Suprapubic skin (tissue), 4 donors: ENCODE results near the gene KLHL29. TPM values are rescaled to one million over a fixed set of nuclear protein-coding genes. Genes with fewer than 3 reads are reported as not detected.

Experiments used
- DNase-seq, 2 donors: peaks; one replicate each; pipeline ENCODE4 v3.0.0-alpha.2; 2019; ENCODE audit warnings: low spot score in 2 of 2
- H3K27ac ChIP-seq: fragments of 200-600 bp; sonication (generic); one replicate; pipeline ENCODE4 v1.5.1; 2019
- H3K27me3 ChIP-seq: fragments of 200-600 bp; sonication (generic); one replicate; pipeline ENCODE4 v1.5.1; 2019
- H3K36me3 ChIP-seq: fragments of 200-600 bp; sonication (generic); one replicate; pipeline ENCODE4 v1.5.1; 2019
- H3K4me1 ChIP-seq: fragments of 200-600 bp; sonication (generic); one replicate; pipeline ENCODE4 v1.5.1; 2019
- H3K4me3 ChIP-seq: fragments of 200-600 bp; sonication (generic); one replicate; pipeline ENCODE4 v1.5.1; 2019; ENCODE audit warnings: mild to moderate bottlenecking
- H3K9me3 ChIP-seq: fragments of 200-600 bp; sonication (generic); one replicate; pipeline ENCODE4 v1.5.1; 2019
- EP300 ChIP-seq: sonication (generic); formaldehyde crosslinking; IDR thresholded peaks from one replicate; pipeline ENCODE4 v1.6.1; 2017; ENCODE audit warnings: antibody characterized with exemption
- POLR2A ChIP-seq, 2 donors: fragments of 450-650 bp; IDR thresholded peaks; one replicate each; pipeline ENCODE4 v1.6.1; 2017; ENCODE audit warnings: antibody characterized with exemption in 2 of 2, mild to moderate bottlenecking in 2 of 2, moderate library complexity in 2 of 2
- POLR2AphosphoS5 ChIP-seq, 3 donors: sonication (generic); formaldehyde crosslinking; IDR thresholded peaks; one replicate each; pipeline ENCODE4 v1.6.1; 2017; ENCODE audit warnings: antibody characterized with exemption in 3 of 3
- WGBS: methylation state at CpG from one replicate; pipeline ENCODE4 v1.1.5; 2018; 5-methylcytosine and 5-hydroxymethylcytosine counted together
- total RNA-seq, 4 donors: library from RNA; depleted of rRNA; stranded (reverse); fragments of >200 nt; gene quantifications; one replicate each; pipeline ENCODE4 v1.1.0, GENCODE V29; 2016
- TF ChIP-seq, protein P1 (sequence below), 2 donors: fragments of 200-600 bp in 1 of 2; fragments of 450-650 bp in 1 of 2; sonication (generic) in 1 of 2; IDR thresholded peaks; one replicate each; pipeline ENCODE4 v1.5.1; 2016 to 2019; ENCODE audit warnings: antibody characterized with exemption in 2 of 2, mild to moderate bottlenecking in 1 of 2, moderate library complexity in 1 of 2

Gene KLHL29
- total RNA-seq, 4 donors from 2014 or later, result 17.1 to 30.8 (median 20.7) TPM

- Histone ChIP-seq H3K4me3 (no peak overlapping the region), H3K36me3 (no peaks in the 10 kb centered on the region), H3K4me1 (peaks cover 8% of the 10 kb centered on the region), H3K9me3 (no peaks in the 10 kb centered on the region), H3K27me3 (no peaks in the 10 kb centered on the region), H3K27ac (no peak overlapping the region)
- TF ChIP-seq EP300, result no peak
- TF ChIP-seq POLR2AphosphoS5 (IDR thresholded peaks at IDR 0.05), result no peak
- TF ChIP-seq POLR2A (IDR thresholded peaks at IDR 0.05), result no peak
- TF ChIP-seq, protein P1, sequence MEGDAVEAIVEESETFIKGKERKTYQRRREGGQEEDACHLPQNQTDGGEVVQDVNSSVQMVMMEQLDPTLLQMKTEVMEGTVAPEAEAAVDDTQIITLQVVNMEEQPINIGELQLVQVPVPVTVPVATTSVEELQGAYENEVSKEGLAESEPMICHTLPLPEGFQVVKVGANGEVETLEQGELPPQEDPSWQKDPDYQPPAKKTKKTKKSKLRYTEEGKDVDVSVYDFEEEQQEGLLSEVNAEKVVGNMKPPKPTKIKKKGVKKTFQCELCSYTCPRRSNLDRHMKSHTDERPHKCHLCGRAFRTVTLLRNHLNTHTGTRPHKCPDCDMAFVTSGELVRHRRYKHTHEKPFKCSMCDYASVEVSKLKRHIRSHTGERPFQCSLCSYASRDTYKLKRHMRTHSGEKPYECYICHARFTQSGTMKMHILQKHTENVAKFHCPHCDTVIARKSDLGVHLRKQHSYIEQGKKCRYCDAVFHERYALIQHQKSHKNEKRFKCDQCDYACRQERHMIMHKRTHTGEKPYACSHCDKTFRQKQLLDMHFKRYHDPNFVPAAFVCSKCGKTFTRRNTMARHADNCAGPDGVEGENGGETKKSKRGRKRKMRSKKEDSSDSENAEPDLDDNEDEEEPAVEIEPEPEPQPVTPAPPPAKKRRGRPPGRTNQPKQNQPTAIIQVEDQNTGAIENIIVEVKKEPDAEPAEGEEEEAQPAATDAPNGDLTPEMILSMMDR (IDR thresholded peaks at IDR 0.05), result no peak
- DNase-seq, result no peak
- 54% methylated on average over 8 of the region's 8 CpGs for WGBS
These were observed 8.7 kb downstream of the KLHL29 start for GRCh38 chr2:23393722-23394121.

- no peak overlapping the region for H3K4me3 ChIP-seq
- H3K27me3 ChIP-seq, result no peaks in the 10 kb centered on the region
- no peak overlapping the region for H3K27ac ChIP-seq
- DNase-seq, result no peak
- H3K4me1 ChIP-seq, result peaks cover 6% of the 10 kb centered on the region
- TF ChIP-seq, protein P1 (IDR thresholded peaks at IDR 0.05), result no peak
- TF ChIP-seq EP300, result no peak
- no peak for TF ChIP-seq POLR2AphosphoS5 (IDR thresholded peaks at IDR 0.05)
- no peak for TF ChIP-seq POLR2A (IDR thresholded peaks at IDR 0.05)
- H3K36me3 ChIP-seq, result no peaks in the 10 kb centered on the region
- WGBS, result 78% methylated on average over 4 of the region's 4 CpGs
- no peaks in the 10 kb centered on the region for H3K9me3 ChIP-seq
These were observed 9.7 kb downstream of the KLHL29 start for GRCh38 chr2:23394700-23395099.

DNA sequence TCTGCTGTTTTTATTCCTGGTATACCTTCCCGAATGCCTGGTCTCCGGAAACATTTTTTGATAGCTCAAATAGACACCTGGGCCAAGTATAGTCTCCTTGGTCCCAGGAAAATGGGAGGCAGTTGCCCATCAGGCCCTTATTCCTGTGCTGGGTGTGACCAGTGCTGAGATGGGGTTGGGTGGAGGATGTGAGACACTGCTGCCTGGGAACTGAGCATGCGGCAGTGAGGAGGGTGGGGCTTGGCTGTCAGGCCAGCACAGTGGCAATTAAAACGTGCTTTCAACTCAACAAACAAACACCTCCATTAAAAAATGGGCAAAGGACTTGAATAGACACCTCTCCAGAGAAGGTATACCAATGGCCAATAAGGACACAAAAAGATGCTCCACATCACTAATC lies 12.5 kb downstream of the KLHL29 start:
- Histone ChIP-seq H3K27ac (no peak overlapping the region), H3K27me3 (no peaks in the 10 kb centered on the region), H3K4me3 (no peak overlapping the region), H3K9me3 (no peaks in the 10 kb centered on the region), H3K4me1 (peaks cover 10% of the 10 kb centered on the region), H3K36me3 (no peaks in the 10 kb centered on the region)
- 62% methylated on average over 4 of the region's 4 CpGs for WGBS
- TF ChIP-seq EP300 (no peak), POLR2AphosphoS5 (IDR thresholded peaks at IDR 0.05) (no peak), POLR2A (IDR thresholded peaks at IDR 0.05) (no peak)
- TF ChIP-seq, protein P1 (IDR thresholded peaks at IDR 0.05), result no peak
- DNase-seq, result no peak

GRCh38 chr2:23399674-23400261 lies 14.8 kb downstream of the KLHL29 start:
- WGBS, result 93% methylated on average over 5 of the region's 10 CpGs
- Histone ChIP-seq H3K9me3 (no peaks in the 10 kb centered on the region), H3K27ac (no peak overlapping the region), H3K27me3 (no peaks in the 10 kb centered on the region), H3K4me1 (peaks cover 27% of the 10 kb centered on the region), H3K4me3 (no peak overlapping the region), H3K36me3 (no peaks in the 10 kb centered on the region)
- no peak for DNase-seq
- TF ChIP-seq EP300 (no peak), POLR2A (IDR thresholded peaks at IDR 0.05) (no peak)
- TF ChIP-seq, protein P1 (IDR thresholded peaks at IDR 0.05), result no peak

- DNase-seq, result no peak
- no peak overlapping the region for H3K4me3 ChIP-seq
- H3K27ac ChIP-seq, result no peak overlapping the region
- TF ChIP-seq POLR2AphosphoS5 (IDR thresholded peaks at IDR 0.05) (no peak), POLR2A (IDR thresholded peaks at IDR 0.05) (no peak), EP300 (no peak)
- TF ChIP-seq, protein P1 (IDR thresholded peaks at IDR 0.05), result no peak
- WGBS, result 69% methylated on average over 4 of the region's 4 CpGs
- no peaks in the 10 kb centered on the region for H3K27me3 ChIP-seq
- no peaks in the 10 kb centered on the region for H3K36me3 ChIP-seq
- no peaks in the 10 kb centered on the region for H3K9me3 ChIP-seq
- peaks cover 27% of the 10 kb centered on the region for H3K4me1 ChIP-seq
These were observed 15.7 kb downstream of the KLHL29 start for GRCh38 chr2:23400703-23401102.
